Measurements from ENCODE around the gene NAT8. TPM values are rescaled to one million over a fixed set of nuclear protein-coding genes. Genes with fewer than 3 reads are reported as not detected.
"Not testable (repeated sequence)": the region's sequence is repeated elsewhere in the genome, so short reads cannot be mapped to it uniquely, and the experiment has no call there.

Gene NAT8
- total and polyA plus RNA-seq, 5 donors from 2014 or later: not detected

DNA sequence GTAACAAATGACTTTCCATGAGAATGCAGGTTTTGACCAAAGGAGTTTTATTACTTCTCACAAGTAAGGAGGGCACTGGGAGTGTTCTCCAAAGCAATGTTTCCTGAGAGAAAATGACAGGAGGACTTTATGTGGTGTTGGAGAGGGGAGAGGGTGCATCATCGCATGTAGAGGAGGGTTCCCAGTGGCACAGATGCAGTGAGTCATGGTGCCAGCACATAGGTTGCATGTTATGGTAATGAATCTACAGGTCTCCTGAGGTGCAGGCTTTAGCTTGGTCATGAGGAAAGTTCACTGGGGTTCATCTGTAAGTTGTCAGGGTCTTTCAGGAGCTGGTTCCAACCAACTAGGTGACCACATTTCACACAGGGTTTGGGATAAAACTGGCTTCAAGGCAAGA, 30.4 kb downstream of the NAT8 start:
- Mint-ChIP-seq H3K36me3 (peaks cover 25% of the 10 kb centered on the region), H3K27me3 (no peaks in the 10 kb centered on the region)

DNA sequence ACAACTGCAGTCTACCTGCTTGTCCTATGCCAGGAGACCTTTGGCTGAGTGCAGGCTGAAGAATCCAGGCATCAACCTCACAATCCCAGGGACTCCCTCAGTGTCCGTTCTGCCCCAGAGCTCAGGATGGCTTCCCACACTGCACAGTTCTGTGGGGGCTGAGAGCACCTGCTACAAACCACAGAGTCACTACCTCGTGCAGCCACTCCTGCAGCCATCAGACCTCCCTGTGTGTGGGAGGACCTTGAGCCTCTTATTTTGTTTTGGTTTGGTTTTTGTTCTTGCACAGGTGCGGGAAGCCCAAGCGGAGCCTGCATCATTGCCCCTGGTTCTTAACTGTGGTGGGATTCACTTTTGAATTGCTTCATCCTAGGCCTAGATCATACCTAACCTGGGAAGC, 31.0 kb downstream of the NAT8 start:
- Mint-ChIP-seq H3K27ac (peak overlapping the region in 1 of 3 donors; percentile 43), H3K4me3 (no peak overlapping the region), H3K9me3 (peaks cover 0 to 2% (median 0%) of the 10 kb centered on the region in 7 donors), H3K4me1 (no peaks in the 10 kb centered on the region), H3K27me3 (no peaks in the 10 kb centered on the region), H3K36me3 (peaks cover 30% of the 10 kb centered on the region)
- Histone ChIP-seq H3K4me1 (ENCODE audit: control insufficient read depth, insufficient read depth, low read length, poor library complexity, severe bottlenecking) (no peaks in the 10 kb centered on the region), H3K27me3 (ENCODE audit: control insufficient read depth, insufficient read depth, low read length) (no peaks in the 10 kb centered on the region), H3K27ac (ENCODE audit: insufficient read depth, low read length, poor library complexity, severe bottlenecking) (no peak overlapping the region), H3K9me3 (ENCODE audit: control insufficient read depth in 2 of 2, low read length in 2 of 2) (no peaks in the 10 kb centered on the region), H3K36me3 (ENCODE audit: control insufficient read depth, insufficient read depth, low read length) (no peaks in the 10 kb centered on the region), H3K4me3 (ENCODE audit: low read depth, low read length) (no peak overlapping the region)
- no peak for ATAC-seq (ENCODE audit: low read depth in 2 of 2)
- DNase-seq: no peak

More for the DNA sequence above, 30.4 kb downstream of the NAT8 start:
- no peaks in the 10 kb centered on the region for H3K9me3 ChIP-seq (ENCODE audit: control insufficient read depth in 2 of 2, low read length in 2 of 2)
- peaks cover 0 to 2% (median 0%) of the 10 kb centered on the region in 7 donors for H3K9me3 Mint-ChIP-seq
- DNase-seq: no peak
- no peak for ATAC-seq (ENCODE audit: low read depth in 2 of 2)
- H3K4me1 Mint-ChIP-seq: no peaks in the 10 kb centered on the region
- no peaks in the 10 kb centered on the region for H3K27me3 ChIP-seq (ENCODE audit: control insufficient read depth, insufficient read depth, low read length)
- no peaks in the 10 kb centered on the region for H3K36me3 ChIP-seq (ENCODE audit: control insufficient read depth, insufficient read depth, low read length)
- no peak overlapping the region for H3K4me3 Mint-ChIP-seq
- H3K4me1 ChIP-seq (ENCODE audit: control insufficient read depth, insufficient read depth, low read length, poor library complexity, severe bottlenecking): no peaks in the 10 kb centered on the region
- H3K4me3 ChIP-seq (ENCODE audit: low read depth, low read length): no peak overlapping the region
- H3K27ac ChIP-seq (ENCODE audit: insufficient read depth, low read length, poor library complexity, severe bottlenecking): no peak overlapping the region
- no peak overlapping the region for H3K27ac Mint-ChIP-seq

DNA sequence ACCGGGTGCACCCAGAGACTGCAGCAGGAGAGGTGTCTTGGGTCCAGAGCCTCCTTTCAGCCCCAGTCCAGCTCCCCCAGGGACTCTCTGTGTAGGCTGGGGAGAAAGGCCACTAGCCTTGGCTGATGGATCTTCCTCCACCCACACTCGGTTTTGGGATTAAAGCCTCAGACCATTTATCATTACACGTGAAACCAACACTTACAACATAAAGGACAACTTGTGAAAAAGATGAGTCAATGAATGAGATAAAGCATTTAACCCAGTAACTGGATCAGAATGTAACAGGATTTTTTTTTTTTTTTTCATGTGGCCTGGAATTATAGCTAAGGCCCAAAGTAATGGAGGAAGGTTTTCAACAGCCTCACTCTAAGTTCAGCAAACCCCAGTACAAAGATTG, 32.1 kb downstream of the NAT8 start:
- no peaks in the 10 kb centered on the region for H3K36me3 ChIP-seq (ENCODE audit: control insufficient read depth, insufficient read depth, low read length)
- H3K36me3 Mint-ChIP-seq: peaks cover 27% of the 10 kb centered on the region
- H3K27ac ChIP-seq (ENCODE audit: insufficient read depth, low read length, poor library complexity, severe bottlenecking): no peak overlapping the region
- H3K4me3 ChIP-seq (ENCODE audit: low read depth, low read length): no peak overlapping the region
- no peak for DNase-seq
- no peaks in the 10 kb centered on the region for H3K4me1 ChIP-seq (ENCODE audit: control insufficient read depth, insufficient read depth, low read length, poor library complexity, severe bottlenecking)
- H3K4me3 Mint-ChIP-seq: no peak overlapping the region
- no peak for ATAC-seq (ENCODE audit: low read depth in 2 of 2)
- H3K9me3 ChIP-seq (ENCODE audit: control insufficient read depth in 2 of 2, low read length in 2 of 2): no peaks in the 10 kb centered on the region
- no peaks in the 10 kb centered on the region for H3K27me3 ChIP-seq (ENCODE audit: control insufficient read depth, insufficient read depth, low read length)
- H3K27ac Mint-ChIP-seq: no peak overlapping the region
- no peaks in the 10 kb centered on the region for H3K27me3 Mint-ChIP-seq
- peaks cover 0 to 2% (median 0%) of the 10 kb centered on the region in 7 donors for H3K9me3 Mint-ChIP-seq
- no peaks in the 10 kb centered on the region for H3K4me1 Mint-ChIP-seq

DNA sequence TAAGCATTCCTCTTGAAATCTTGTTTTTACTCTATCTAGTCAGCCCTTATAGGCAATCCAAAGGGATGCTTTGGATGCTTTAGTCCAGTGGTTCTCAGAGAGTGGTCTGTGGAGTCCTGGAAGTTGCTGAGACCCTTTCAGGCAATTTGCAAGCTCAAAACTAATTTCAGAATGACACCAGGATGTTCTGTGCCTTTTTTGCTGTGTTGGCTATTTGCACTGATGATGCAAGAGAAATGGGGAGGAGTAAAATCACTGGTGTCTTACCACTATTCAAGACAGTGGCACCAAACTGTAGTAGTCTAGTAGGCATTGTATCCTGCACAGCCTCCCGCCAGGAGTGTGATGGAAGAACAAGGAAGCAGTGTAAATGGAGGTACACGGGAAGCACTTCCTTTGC, 37.6 kb downstream of the NAT8 start:
- H3K27me3 ChIP-seq (ENCODE audit: control insufficient read depth, insufficient read depth, low read length); H3K9me3 ChIP-seq (ENCODE audit: control insufficient read depth in 2 of 2, low read length in 2 of 2); H3K27ac Mint-ChIP-seq; H3K4me3 Mint-ChIP-seq; H3K4me1 Mint-ChIP-seq; H3K4me3 ChIP-seq (ENCODE audit: low read depth, low read length); H3K27me3 Mint-ChIP-seq; DNase-seq; ATAC-seq (ENCODE audit: low read depth in 2 of 2); H3K27ac ChIP-seq (ENCODE audit: insufficient read depth, low read length, poor library complexity, severe bottlenecking); H3K4me1 ChIP-seq (ENCODE audit: control insufficient read depth, insufficient read depth, low read length, poor library complexity, severe bottlenecking); H3K9me3 Mint-ChIP-seq: not testable (repeated sequence)
- H3K36me3 ChIP-seq (ENCODE audit: control insufficient read depth, insufficient read depth, low read length): peaks cover 15% of the 10 kb centered on the region
- peaks cover 51% of the 10 kb centered on the region for H3K36me3 Mint-ChIP-seq

DNA sequence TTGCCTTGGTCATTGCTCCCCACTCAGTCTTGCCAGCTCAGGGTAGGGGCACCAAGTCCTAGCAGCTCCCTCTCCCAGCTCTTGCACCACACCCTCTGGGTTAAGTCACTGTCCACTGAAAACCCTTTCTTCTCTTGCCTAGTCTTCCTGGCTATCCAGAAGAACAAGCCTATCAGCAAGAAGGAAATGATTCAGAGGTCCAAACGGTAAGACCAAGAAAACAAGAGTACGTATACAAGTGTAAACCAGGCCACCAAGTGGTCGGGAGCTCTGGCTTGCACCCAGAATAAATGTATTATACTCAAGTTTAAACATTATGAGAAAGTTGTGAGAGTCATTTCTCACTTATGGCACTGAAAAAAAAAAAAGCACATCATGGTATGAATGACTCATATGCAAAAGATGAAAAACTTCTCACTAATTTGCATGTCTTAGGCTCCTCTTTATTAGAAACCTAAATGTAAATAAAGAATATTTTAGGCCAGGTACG, 39.1 kb downstream of the NAT8 start:
- not testable (repeated sequence) for H3K9me3 ChIP-seq (ENCODE audit: control insufficient read depth in 2 of 2, low read length in 2 of 2); H3K27ac Mint-ChIP-seq; H3K9me3 Mint-ChIP-seq; H3K27me3 ChIP-seq (ENCODE audit: control insufficient read depth, insufficient read depth, low read length); H3K27ac ChIP-seq (ENCODE audit: insufficient read depth, low read length, poor library complexity, severe bottlenecking); H3K4me1 Mint-ChIP-seq; H3K4me3 Mint-ChIP-seq; ATAC-seq (ENCODE audit: low read depth in 2 of 2); H3K4me3 ChIP-seq (ENCODE audit: low read depth, low read length); H3K27me3 Mint-ChIP-seq; H3K4me1 ChIP-seq (ENCODE audit: control insufficient read depth, insufficient read depth, low read length, poor library complexity, severe bottlenecking)
- H3K36me3 Mint-ChIP-seq: peaks cover 53% of the 10 kb centered on the region
- peaks cover 15% of the 10 kb centered on the region for H3K36me3 ChIP-seq (ENCODE audit: control insufficient read depth, insufficient read depth, low read length)
- peak in 1 of 3 donors; percentile 4 for DNase-seq

DNA sequence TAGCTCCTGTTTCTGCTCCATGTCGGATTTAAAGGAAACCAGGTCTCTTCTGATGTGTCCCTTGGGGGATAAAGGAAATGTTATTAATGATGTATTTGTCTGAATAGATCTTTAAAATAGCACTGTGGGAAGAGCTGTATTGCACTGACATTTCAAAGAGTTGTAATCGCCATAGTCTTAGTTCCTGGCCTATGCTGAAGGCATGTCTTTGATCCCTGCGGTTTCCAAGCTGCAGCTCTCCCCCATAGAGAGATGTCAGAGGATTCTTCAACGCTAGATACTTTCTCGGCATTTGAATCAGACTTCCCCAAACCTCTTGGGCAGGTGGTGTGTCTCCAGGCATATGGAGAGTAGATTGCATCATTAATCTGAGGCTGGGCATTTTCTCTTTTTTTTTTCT, 40.4 kb downstream of the NAT8 start:
- peaks cover 48% of the 10 kb centered on the region for H3K36me3 Mint-ChIP-seq
- H3K27me3 Mint-ChIP-seq: no peaks in the 10 kb centered on the region
- no peak overlapping the region for H3K4me3 Mint-ChIP-seq
- ATAC-seq (ENCODE audit: low read depth in 2 of 2) (no peak), DNase-seq (no peak)
- H3K9me3 Mint-ChIP-seq: no peaks in the 10 kb centered on the region
- Histone ChIP-seq H3K4me3 (ENCODE audit: low read depth, low read length) (no peak overlapping the region), H3K9me3 (ENCODE audit: control insufficient read depth in 2 of 2, low read length in 2 of 2) (no peaks in the 10 kb centered on the region), H3K27me3 (ENCODE audit: control insufficient read depth, insufficient read depth, low read length) (no peaks in the 10 kb centered on the region), H3K4me1 (ENCODE audit: control insufficient read depth, insufficient read depth, low read length, poor library complexity, severe bottlenecking) (no peaks in the 10 kb centered on the region), H3K36me3 (ENCODE audit: control insufficient read depth, insufficient read depth, low read length) (peaks cover 15% of the 10 kb centered on the region), H3K27ac (ENCODE audit: insufficient read depth, low read length, poor library complexity, severe bottlenecking) (no peak overlapping the region)
- no peaks in the 10 kb centered on the region for H3K4me1 Mint-ChIP-seq
- H3K27ac Mint-ChIP-seq: no peak overlapping the region

GRCh38 chr2:73594251-73594650, 48.0 kb downstream of the NAT8 start:
- Mint-ChIP-seq H3K4me3 (no peak overlapping the region), H3K4me1 (no peaks in the 10 kb centered on the region), H3K27ac (no peak overlapping the region), H3K27me3 (no peaks in the 10 kb centered on the region), H3K9me3 (peaks cover 0 to 2% (median 0%) of the 10 kb centered on the region in 7 donors), H3K36me3 (peaks cover 53% of the 10 kb centered on the region)
- H3K4me1 ChIP-seq (ENCODE audit: control insufficient read depth, insufficient read depth, low read length, poor library complexity, severe bottlenecking): no peaks in the 10 kb centered on the region
- DNase-seq (no peak), ATAC-seq (ENCODE audit: low read depth in 2 of 2) (no peak)
- H3K27ac ChIP-seq (ENCODE audit: insufficient read depth, low read length, poor library complexity, severe bottlenecking): no peak overlapping the region
- no peak overlapping the region for H3K4me3 ChIP-seq (ENCODE audit: low read depth, low read length)
- no peaks in the 10 kb centered on the region for H3K27me3 ChIP-seq (ENCODE audit: control insufficient read depth, insufficient read depth, low read length)
- no peaks in the 10 kb centered on the region for H3K9me3 ChIP-seq (ENCODE audit: control insufficient read depth in 2 of 2, low read length in 2 of 2)
- H3K36me3 ChIP-seq (ENCODE audit: control insufficient read depth, insufficient read depth, low read length): no peaks in the 10 kb centered on the region

- peaks cover 49% of the 10 kb centered on the region for H3K36me3 Mint-ChIP-seq
- no peaks in the 10 kb centered on the region for H3K27me3 ChIP-seq (ENCODE audit: control insufficient read depth, insufficient read depth, low read length)
- no peaks in the 10 kb centered on the region for H3K9me3 ChIP-seq (ENCODE audit: control insufficient read depth in 2 of 2, low read length in 2 of 2)
- H3K9me3 Mint-ChIP-seq: peaks cover 0 to 2% (median 0%) of the 10 kb centered on the region in 7 donors
- ATAC-seq (ENCODE audit: low read depth in 2 of 2): no peak
- H3K36me3 ChIP-seq (ENCODE audit: control insufficient read depth, insufficient read depth, low read length): no peaks in the 10 kb centered on the region
- DNase-seq: no peak
- H3K4me1 ChIP-seq (ENCODE audit: control insufficient read depth, insufficient read depth, low read length, poor library complexity, severe bottlenecking): no peaks in the 10 kb centered on the region
- no peak overlapping the region for H3K27ac ChIP-seq (ENCODE audit: insufficient read depth, low read length, poor library complexity, severe bottlenecking)
- no peak overlapping the region for H3K4me3 Mint-ChIP-seq
- no peak overlapping the region for H3K27ac Mint-ChIP-seq
- H3K4me3 ChIP-seq (ENCODE audit: low read depth, low read length): no peak overlapping the region
- no peaks in the 10 kb centered on the region for H3K27me3 Mint-ChIP-seq
- H3K4me1 Mint-ChIP-seq: no peaks in the 10 kb centered on the region
Observed at GRCh38 chr2:73593680-73594079, 48.5 kb downstream of the NAT8 start.
